ENCODE results near the gene HOXB3. TPM values are rescaled to one million over a fixed set of nuclear protein-coding genes. Genes with fewer than 3 reads are reported as not detected.

HOXB3 gene
- total RNA-seq, 1 donor from 2014 or later, result not detected

- Histone ChIP-seq H3K27ac (ENCODE audit: low read depth, low read length) (no peak overlapping the region), H2AFZ (ENCODE audit: low read depth, low read length) (no peak overlapping the region), H3K79me2 (ENCODE audit: insufficient read depth, low read length) (no peaks in the 10 kb centered on the region), H3K9me3 (ENCODE audit: insufficient read depth, low read depth, low read length) (peaks cover 12% of the 10 kb centered on the region), H3K4me2 (ENCODE audit: low read length) (no peak overlapping the region), H3K4me1 (ENCODE audit: insufficient read depth, low read length) (peaks cover 11% of the 10 kb centered on the region), H3K27me3 (ENCODE audit: insufficient read depth, low read length) (peaks cover 96% of the 10 kb centered on the region), H3K36me3 (ENCODE audit: insufficient read depth, low read length) (no peaks in the 10 kb centered on the region), H3K4me3 (ENCODE audit: insufficient read depth, low read depth, low read length) (no peak overlapping the region), H4K20me1 (ENCODE audit: insufficient read depth, low read length) (peaks cover 10% of the 10 kb centered on the region), H3K9ac (ENCODE audit: low read length) (no peak overlapping the region)
- no peak for FAIRE-seq
- peaks cover 85% of the 10 kb centered on the region for H3K27me3 Mint-ChIP-seq (ENCODE audit: low read depth, unreplicated experiment)
- DNase-seq (ENCODE audit: low read depth), result no peak
- peak; percentile 30 for TF ChIP-seq EZH2 (IDR thresholded peaks at IDR 0.05; ENCODE audit: insufficient read depth, low read length)
- TF ChIP-seq CTCF (IDR thresholded peaks at IDR 0.05; ENCODE audit: insufficient read depth, low read depth, low read length), result no peak
- peaks cover 24% of the 10 kb centered on the region for H3K9me3 Mint-ChIP-seq (ENCODE audit: unreplicated experiment)
- H3K4me3 Mint-ChIP-seq (ENCODE audit: unreplicated experiment), result no peak overlapping the region
- no peak overlapping the region for H3K27ac Mint-ChIP-seq (ENCODE audit: unreplicated experiment)
- peaks cover 2% of the 10 kb centered on the region for H3K4me1 Mint-ChIP-seq (ENCODE audit: low read depth, unreplicated experiment)
- H3K36me3 Mint-ChIP-seq (ENCODE audit: low read depth, unreplicated experiment), result peaks cover 4% of the 10 kb centered on the region
Measured at GRCh38 chr17:48622857-48623256, 32.8 kb upstream of the HOXB3 start.

- Mint-ChIP-seq H3K4me1 (ENCODE audit: low read depth, unreplicated experiment) (peaks cover 2% of the 10 kb centered on the region), H3K9me3 (ENCODE audit: unreplicated experiment) (peaks cover 21% of the 10 kb centered on the region), H3K27me3 (ENCODE audit: low read depth, unreplicated experiment) (peaks cover 85% of the 10 kb centered on the region), H3K36me3 (ENCODE audit: low read depth, unreplicated experiment) (peaks cover 4% of the 10 kb centered on the region), H3K27ac (ENCODE audit: unreplicated experiment) (peak overlapping the region; percentile 81), H3K4me3 (ENCODE audit: unreplicated experiment) (no peak overlapping the region)
- no peak for TF ChIP-seq CTCF (IDR thresholded peaks at IDR 0.05; ENCODE audit: insufficient read depth, low read depth, low read length)
- TF ChIP-seq EZH2 (IDR thresholded peaks at IDR 0.05; ENCODE audit: insufficient read depth, low read length), result peak; percentile 79
- Histone ChIP-seq H3K79me2 (ENCODE audit: insufficient read depth, low read length) (no peaks in the 10 kb centered on the region), H3K27ac (ENCODE audit: low read depth, low read length) (no peak overlapping the region), H4K20me1 (ENCODE audit: insufficient read depth, low read length) (peaks cover 18% of the 10 kb centered on the region), H2AFZ (ENCODE audit: low read depth, low read length) (no peak overlapping the region), H3K36me3 (ENCODE audit: insufficient read depth, low read length) (no peaks in the 10 kb centered on the region), H3K9ac (ENCODE audit: low read length) (no peak overlapping the region), H3K9me3 (ENCODE audit: insufficient read depth, low read depth, low read length) (peaks cover 8% of the 10 kb centered on the region), H3K27me3 (ENCODE audit: insufficient read depth, low read length) (peaks cover 96% of the 10 kb centered on the region), H3K4me2 (ENCODE audit: low read length) (no peak overlapping the region), H3K4me3 (ENCODE audit: insufficient read depth, low read depth, low read length) (no peak overlapping the region), H3K4me1 (ENCODE audit: insufficient read depth, low read length) (peaks cover 11% of the 10 kb centered on the region)
- FAIRE-seq, result no peak
- DNase-seq (ENCODE audit: low read depth), result no peak
Measured at GRCh38 chr17:48621410-48622392, 31.7 kb upstream of the HOXB3 start.

All from astrocyte (in vitro differentiated cells and primary cell).